BLaER1 treated with 17β-estradiol and CSF1 and Interleukin-3, amounts not matched to agents 10 nM and 100 nM (cell line): Measurements from ENCODE around the gene NPB.

Experiments
- H3K27ac ChIP-seq, 11 experiments: shearing (Covaris generic); formaldehyde crosslinking; 2 replicates each; pipeline ENCODE4 v1.8.1; 2022
- H3K27me3 ChIP-seq, 11 experiments: shearing (Covaris generic); formaldehyde crosslinking; 2 replicates each; pipeline ENCODE4 v1.8.1; 2022
- H3K36me3 ChIP-seq, 11 experiments: shearing (Covaris generic); formaldehyde crosslinking; 2 replicates each; pipeline ENCODE4 v1.8.1; 2022
- H3K4me1 ChIP-seq, 10 experiments: shearing (Covaris generic); formaldehyde crosslinking; 2 replicates each; pipeline ENCODE4 v1.8.1; 2022
- H3K4me2 ChIP-seq, 11 experiments: shearing (Covaris generic); formaldehyde crosslinking; 2 replicates each; pipeline ENCODE4 v1.8.1; 2022
- H3K4me3 ChIP-seq, 10 experiments: shearing (Covaris generic); formaldehyde crosslinking; 2 replicates each; pipeline ENCODE4 v1.8.1; 2022
- H3K9ac ChIP-seq, 11 experiments: shearing (Covaris generic); formaldehyde crosslinking; 2 replicates each; pipeline ENCODE4 v1.8.1; 2022
- H3K9me3 ChIP-seq, 11 experiments: shearing (Covaris generic); formaldehyde crosslinking; replicated peaks in 1 of 11; 2 replicates each; pipeline ENCODE4 v1.8.1; 2022
- H4K20me1 ChIP-seq, 11 experiments: shearing (Covaris generic); formaldehyde crosslinking; 2 replicates each; pipeline ENCODE4 v1.8.1; 2022
- Cebpa-rat ChIP-seq, 11 experiments: shearing (Covaris generic); IDR thresholded peaks; 2 replicates each; pipeline ENCODE4 v1.8.1; 2022

Gene NPB

GRCh38 chr17:81863123-81863675 lies 38.8 kb upstream of the NPB start:
- Histone ChIP-seq H3K9me3 (no peaks in the 10 kb centered on the region), H3K4me2 (peak overlapping the region; percentile 81 to 97 (median 93); a peak in 20 of 22 replicates), H3K4me1 (peaks cover 72 to 82% (median 78%) of the 10 kb centered on the region in 10 experiments), H3K9ac (peak overlapping the region in 10 of 11 experiments; percentile 87 to 94 (median 88); a peak in 15 of 22 replicates), H3K36me3 (peaks cover 19 to 58% (median 37%) of the 10 kb centered on the region in 11 experiments), H3K27me3 (no peaks in the 10 kb centered on the region), H4K20me1 (peaks cover 49 to 70% (median 60%) of the 10 kb centered on the region in 11 experiments), H3K27ac (peak overlapping the region in 3 of 11 experiments; percentile 90 to 96 (median 91); a peak in 6 of 22 replicates), H3K4me3 (no peak overlapping the region)
- TF ChIP-seq Cebpa-rat (IDR thresholded peaks at IDR 0.05) = no peak

GRCh38 chr17:81863833-81864768 lies 37.9 kb upstream of the NPB start:
- Histone ChIP-seq H4K20me1 (peaks cover 48 to 70% (median 59%) of the 10 kb centered on the region in 11 experiments), H3K9ac (peak overlapping the region in 8 of 11 experiments; percentile 14 to 94 (median 88); a peak in 10 of 22 replicates), H3K4me3 (no peak overlapping the region), H3K4me2 (peak overlapping the region; percentile 13 to 97 (median 93); a peak in 13 of 22 replicates), H3K36me3 (peaks cover 18 to 58% (median 37%) of the 10 kb centered on the region in 11 experiments), H3K27ac (peak overlapping the region in 3 of 11 experiments; percentile 15 to 90 (median 27); a peak in 3 of 22 replicates), H3K9me3 (no peaks in the 10 kb centered on the region), H3K4me1 (peaks cover 70 to 81% (median 76%) of the 10 kb centered on the region in 10 experiments), H3K27me3 (no peaks in the 10 kb centered on the region)
- no peak for TF ChIP-seq Cebpa-rat (IDR thresholded peaks at IDR 0.05)

- H4K20me1 ChIP-seq = peaks cover 50 to 74% (median 64%) of the 10 kb centered on the region in 11 experiments
- peak overlapping the region; percentile 53 to 99 (median 68); a peak in 16 of 22 replicates for H3K4me2 ChIP-seq
- no peak overlapping the region for H3K4me3 ChIP-seq
- TF ChIP-seq Cebpa-rat (IDR thresholded peaks at IDR 0.05) = no peak
- H3K9ac ChIP-seq = peak overlapping the region in 10 of 11 experiments; percentile 37 to 88 (median 58); a peak in 10 of 22 replicates
- H3K36me3 ChIP-seq = peaks cover 24 to 63% (median 45%) of the 10 kb centered on the region in 11 experiments
- H3K9me3 ChIP-seq = no peaks in the 10 kb centered on the region
- H3K27me3 ChIP-seq = no peaks in the 10 kb centered on the region
- H3K4me1 ChIP-seq = peaks cover 70 to 84% (median 81%) of the 10 kb centered on the region in 10 experiments
- peak overlapping the region in 3 of 11 experiments; percentile 27 to 67 (median 55); a peak in 4 of 22 replicates for H3K27ac ChIP-seq
These were observed 36.7 kb upstream of the NPB start for GRCh38 chr17:81865358-81865732.

GRCh38 chr17:81865733-81866439 lies 36.2 kb upstream of the NPB start:
- peak overlapping the region in 8 of 11 experiments; percentile 6 to 78 (median 55); a peak in 11 of 22 replicates for H3K27ac ChIP-seq
- no peak for TF ChIP-seq Cebpa-rat (IDR thresholded peaks at IDR 0.05)
- H3K9ac ChIP-seq = peak overlapping the region in 10 of 11 experiments; percentile 37 to 88 (median 58); a peak in 17 of 22 replicates
- H3K4me3 ChIP-seq = no peak overlapping the region
- H3K4me1 ChIP-seq = peaks cover 70 to 84% (median 81%) of the 10 kb centered on the region in 10 experiments
- no peaks in the 10 kb centered on the region for H3K9me3 ChIP-seq
- no peaks in the 10 kb centered on the region for H3K27me3 ChIP-seq
- H3K4me2 ChIP-seq = peak overlapping the region; percentile 53 to 99 (median 68)
- peaks cover 24 to 63% (median 46%) of the 10 kb centered on the region in 11 experiments for H3K36me3 ChIP-seq
- peaks cover 55 to 77% (median 68%) of the 10 kb centered on the region in 11 experiments for H4K20me1 ChIP-seq

GRCh38 chr17:81866440-81867169 lies 35.4 kb upstream of the NPB start:
- Histone ChIP-seq H3K36me3 (peaks cover 24 to 63% (median 46%) of the 10 kb centered on the region in 11 experiments), H3K4me3 (0 out of 20 replicates have a peak overlapping the region, but pooled peaks of 1 of the 10 experiments have one; percentile 1), H3K4me2 (peak overlapping the region; percentile 53 to 99 (median 68)), H3K9me3 (no peaks in the 10 kb centered on the region), H4K20me1 (peaks cover 55 to 77% (median 68%) of the 10 kb centered on the region in 11 experiments), H3K27me3 (no peaks in the 10 kb centered on the region), H3K27ac (peak overlapping the region in 10 of 11 experiments; percentile 34 to 78 (median 55); a peak in 19 of 22 replicates), H3K4me1 (peaks cover 70 to 85% (median 80%) of the 10 kb centered on the region in 10 experiments), H3K9ac (peak overlapping the region; percentile 47 to 88 (median 60); a peak in 19 of 22 replicates)
- TF ChIP-seq Cebpa-rat (IDR thresholded peaks at IDR 0.05) = no peak

GRCh38 chr17:81867170-81867990 lies 34.7 kb upstream of the NPB start:
- H4K20me1 ChIP-seq = peaks cover 55 to 77% (median 68%) of the 10 kb centered on the region in 11 experiments
- H3K4me1 ChIP-seq = peaks cover 68 to 85% (median 78%) of the 10 kb centered on the region in 10 experiments
- H3K27me3 ChIP-seq = no peaks in the 10 kb centered on the region
- peaks cover 24 to 63% (median 46%) of the 10 kb centered on the region in 11 experiments for H3K36me3 ChIP-seq
- no peaks in the 10 kb centered on the region for H3K9me3 ChIP-seq
- TF ChIP-seq Cebpa-rat (IDR thresholded peaks at IDR 0.05) = no peak
- peak overlapping the region in 10 of 11 experiments; percentile 34 to 78 (median 55); a peak in 19 of 22 replicates for H3K27ac ChIP-seq
- H3K4me2 ChIP-seq = peak overlapping the region; percentile 53 to 99 (median 68)
- H3K9ac ChIP-seq = peak overlapping the region; percentile 47 to 88 (median 60); a peak in 20 of 22 replicates
- H3K4me3 ChIP-seq = 0 out of 20 replicates have a peak overlapping the region, but pooled peaks of 1 of the 10 experiments have one; percentile 1
